ENCODE results near the gene XRCC6. TPM values are rescaled to one million over a fixed set of nuclear protein-coding genes. Genes with fewer than 3 reads are reported as not detected.

Gene XRCC6
- total and polyA plus RNA-seq, 2 donors: 126 to 371 TPM

Other genes starting within 250 kb of the XRCC6 start
- 5.0 TPM for gene TEF, start 239.4 kb upstream of the XRCC6 start, total RNA-seq
- gene TEF, start 239.4 kb upstream of the XRCC6 start, polyA plus RNA-seq: 5.4 TPM
- gene TOB2, start 174.5 kb upstream of the XRCC6 start, total RNA-seq: 15.0 TPM
- gene TOB2, start 174.5 kb upstream of the XRCC6 start, polyA plus RNA-seq: 17.3 TPM
- 99.2 TPM for gene PHF5A, start 152.6 kb upstream of the XRCC6 start, total RNA-seq
- 65.7 TPM for gene PHF5A, start 152.6 kb upstream of the XRCC6 start, polyA plus RNA-seq
- 33.9 TPM for gene ACO2, start 152.2 kb upstream of the XRCC6 start, total RNA-seq
- gene ACO2, start 152.2 kb upstream of the XRCC6 start, polyA plus RNA-seq: 29.7 TPM
- gene POLR3H, start 76.8 kb upstream of the XRCC6 start, total RNA-seq: 10.2 TPM
- gene POLR3H, start 76.8 kb upstream of the XRCC6 start, polyA plus RNA-seq: 14.9 TPM
- 0.05 TPM for gene CSDC2, start 60.3 kb upstream of the XRCC6 start, total RNA-seq
- gene CSDC2, start 60.3 kb upstream of the XRCC6 start, polyA plus RNA-seq: 3.0 TPM
- 9.3 TPM for gene PMM1, start 31.5 kb upstream of the XRCC6 start, total RNA-seq
- gene PMM1, start 31.5 kb upstream of the XRCC6 start, polyA plus RNA-seq: 51.1 TPM
- gene DESI1, start 252 bp upstream of the XRCC6 start, total RNA-seq: 11.9 TPM
- gene DESI1, start 252 bp upstream of the XRCC6 start, polyA plus RNA-seq: 14.6 TPM
- 130 TPM for gene SNU13, start 67.6 kb downstream of the XRCC6 start, total RNA-seq
- 121 TPM for gene SNU13, start 67.6 kb downstream of the XRCC6 start, polyA plus RNA-seq
- gene MEI1, start 78.2 kb downstream of the XRCC6 start, total RNA-seq: 9.2 TPM
- gene MEI1, start 78.2 kb downstream of the XRCC6 start, polyA plus RNA-seq: 14.7 TPM
- gene CCDC134, start 179.4 kb downstream of the XRCC6 start, total RNA-seq: 14.4 TPM
- 1.6 TPM for gene CCDC134, start 179.4 kb downstream of the XRCC6 start, polyA plus RNA-seq
- gene SREBF2, start 211.8 kb downstream of the XRCC6 start, total RNA-seq: 15.8 TPM
- gene SREBF2, start 211.8 kb downstream of the XRCC6 start, polyA plus RNA-seq: 41.0 TPM

Measured in thymus (tissue), 2 donors.